Measurements from ENCODE around the gene RYK.
"Not testable (repeated sequence)": the region's sequence is repeated elsewhere in the genome, so short reads cannot be mapped to it uniquely, and the experiment has no call there.

RYK gene

GRCh38 chr3:134281912-134282658, 31.4 kb upstream of the RYK start:
- no peak for DNase-seq
- no peak for TF ChIP-seq CTCF (IDR thresholded peaks at IDR 0.05)
- no peaks in the 10 kb centered on the region for H3K36me3 Mint-ChIP-seq (ENCODE audit: low read depth)
- peaks cover 5% of the 10 kb centered on the region for H3K27me3 Mint-ChIP-seq (ENCODE audit: low read depth, poor library complexity)
- peak overlapping the region; percentile 90 for H3K27ac Mint-ChIP-seq
- H3K4me3 Mint-ChIP-seq = no peak overlapping the region
- peaks cover 7% of the 10 kb centered on the region for H3K9me3 Mint-ChIP-seq
- peaks cover 5% of the 10 kb centered on the region for H3K4me1 Mint-ChIP-seq

- no peaks in the 10 kb centered on the region for H3K36me3 Mint-ChIP-seq (ENCODE audit: low read depth)
Measured at GRCh38 chr3:134279466-134279865, 28.8 kb upstream of the RYK start.

DNA sequence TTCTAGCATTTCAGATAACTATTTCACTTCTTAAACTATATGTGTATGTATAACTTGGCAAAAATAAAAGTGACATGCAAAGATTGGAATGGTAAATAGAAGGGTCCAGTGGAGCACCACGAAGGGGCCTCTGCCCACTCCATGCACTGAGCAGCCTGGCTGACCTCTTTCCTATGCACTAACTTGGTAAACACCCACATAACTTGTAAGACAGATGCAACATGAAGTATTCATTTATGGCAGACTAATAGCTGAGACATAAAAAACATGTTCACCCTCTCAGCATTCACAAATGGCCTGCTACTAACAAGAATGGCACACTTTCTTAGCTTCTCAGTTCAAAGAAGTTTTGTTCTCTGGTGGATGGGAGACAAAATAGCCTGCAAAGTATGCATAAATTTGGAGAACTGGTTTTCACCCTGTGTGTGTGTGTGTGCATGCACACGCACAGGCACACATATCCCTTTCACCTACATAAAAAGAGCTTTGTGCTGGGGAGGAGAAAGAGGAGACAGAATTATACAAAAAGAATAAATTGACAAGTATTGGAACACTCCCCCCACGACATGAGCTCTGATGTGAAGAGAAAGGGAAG, 26.5 kb upstream of the RYK start:
- no peak for TF ChIP-seq CTCF (IDR thresholded peaks at IDR 0.05)
- Mint-ChIP-seq H3K9me3 (peaks cover 7% of the 10 kb centered on the region), H3K27ac (no peak overlapping the region), H3K27me3 (ENCODE audit: low read depth, poor library complexity) (peaks cover 6% of the 10 kb centered on the region), H3K4me3 (no peak overlapping the region), H3K4me1 (no peaks in the 10 kb centered on the region), H3K36me3 (ENCODE audit: low read depth) (no peaks in the 10 kb centered on the region)
- no peak for DNase-seq

More at GRCh38 chr3:134279466-134279865, 28.8 kb upstream of the RYK start:
- no peak overlapping the region for H3K27ac Mint-ChIP-seq
- no peak for TF ChIP-seq CTCF (IDR thresholded peaks at IDR 0.05)
- H3K4me3 Mint-ChIP-seq = no peak overlapping the region
- peaks cover 5% of the 10 kb centered on the region for H3K4me1 Mint-ChIP-seq
- peaks cover 5% of the 10 kb centered on the region for H3K27me3 Mint-ChIP-seq (ENCODE audit: low read depth, poor library complexity)
- DNase-seq = no peak
- H3K9me3 Mint-ChIP-seq = peaks cover 7% of the 10 kb centered on the region

GRCh38 chr3:134276086-134276485, 25.4 kb upstream of the RYK start:
- no peaks in the 10 kb centered on the region for H3K36me3 Mint-ChIP-seq (ENCODE audit: low read depth)
- H3K4me3 Mint-ChIP-seq = no peak overlapping the region
- TF ChIP-seq CTCF (IDR thresholded peaks at IDR 0.05) = no peak

DNA sequence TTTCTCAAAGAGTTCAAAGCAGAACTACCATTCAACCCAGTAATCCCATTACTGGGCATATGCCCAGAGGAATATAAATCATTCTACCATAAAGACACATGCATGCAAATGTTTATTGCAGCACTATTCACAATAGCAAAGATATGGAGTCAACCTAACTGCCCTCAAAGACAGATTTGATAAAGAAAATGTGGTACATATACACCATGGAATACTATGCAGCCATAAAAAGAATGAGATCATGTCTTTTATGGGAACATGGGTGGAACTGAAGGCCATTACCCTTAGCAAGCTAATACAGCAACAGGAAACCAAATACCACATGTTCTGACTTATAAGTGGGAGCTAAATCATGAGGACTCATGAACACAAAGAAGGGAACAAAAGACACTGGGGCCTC, 24.5 kb upstream of the RYK start:
- not testable (repeated sequence) for H3K4me3 Mint-ChIP-seq; DNase-seq; H3K27me3 Mint-ChIP-seq (ENCODE audit: low read depth, poor library complexity); H3K9me3 Mint-ChIP-seq; H3K4me1 Mint-ChIP-seq; H3K27ac Mint-ChIP-seq; H3K36me3 Mint-ChIP-seq (ENCODE audit: low read depth)

More at GRCh38 chr3:134276086-134276485, 25.4 kb upstream of the RYK start:
- Mint-ChIP-seq H3K9me3 (peaks cover under 1% of the 10 kb centered on the region), H3K27me3 (ENCODE audit: low read depth, poor library complexity) (peaks cover 6% of the 10 kb centered on the region), H3K27ac (no peak overlapping the region), H3K4me1 (no peaks in the 10 kb centered on the region)
- DNase-seq = no peak

DNA sequence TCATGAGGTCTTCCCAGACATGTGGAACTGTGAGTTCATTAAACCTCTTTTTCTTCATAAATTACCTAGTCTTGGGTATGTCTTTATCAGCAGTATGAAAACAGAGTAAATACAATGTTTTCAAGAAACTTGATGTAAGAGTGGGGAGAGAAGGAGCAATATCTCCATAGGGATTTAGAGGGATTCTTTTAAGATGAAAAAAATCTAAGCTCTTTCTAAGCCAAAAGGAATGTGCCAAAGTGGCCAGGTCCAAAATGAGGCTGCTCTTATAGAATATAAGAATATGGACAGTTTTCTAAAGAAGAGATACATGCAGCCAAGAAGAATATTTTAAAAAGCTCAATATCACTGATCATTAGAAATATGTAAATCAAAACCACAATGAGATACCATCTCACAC, 23.9 kb upstream of the RYK start:
- H3K36me3 Mint-ChIP-seq (ENCODE audit: low read depth) = no peaks in the 10 kb centered on the region
- H3K9me3 Mint-ChIP-seq = no peaks in the 10 kb centered on the region
- H3K4me3 Mint-ChIP-seq = no peak overlapping the region
- DNase-seq = no peak
- H3K27ac Mint-ChIP-seq = no peak overlapping the region
- TF ChIP-seq CTCF (IDR thresholded peaks at IDR 0.05) = no peak
- no peaks in the 10 kb centered on the region for H3K4me1 Mint-ChIP-seq
- H3K27me3 Mint-ChIP-seq (ENCODE audit: low read depth, poor library complexity) = peaks cover 6% of the 10 kb centered on the region
